ENCODE measurements around the gene CCNQ. TPM values are rescaled to one million over a fixed set of nuclear protein-coding genes. Genes with fewer than 3 reads are reported as not detected.

The CCNQ gene
- total and polyA plus RNA-seq, 2 of the 8 experiments (the other 6 are each of a cell fraction or from before 2014, with no cell fraction given) = 16.6 to 32.1 TPM

- TF ChIP-seq RBBP5 (IDR thresholded peaks at IDR 0.05; ENCODE audit: borderline replicate concordance, low read depth, low read length) (no peak), SIN3A (conservative IDR thresholded peaks at IDR 0.05 in 1 of 2, IDR thresholded peaks at IDR 0.05 in 1 of 2; ENCODE audit: low read depth in 1 of 2, low read length in 2 of 2) (no peak), SP4 (IDR thresholded peaks at IDR 0.05; ENCODE audit: low read length) (no peak), ZNF274 (IDR thresholded peaks at IDR 0.05; ENCODE audit: borderline replicate concordance, extremely low read depth, low read length) (no peak), KDM5A (IDR thresholded peaks at IDR 0.05; ENCODE audit: low read length) (no peak), TCF12 (IDR thresholded peaks at IDR 0.05; ENCODE audit: low read depth, low read length) (no peak), RFX5 (IDR thresholded peaks at IDR 0.05; ENCODE audit: borderline replicate concordance, low read depth, low read length) (no peak), KDM4A (IDR thresholded peaks at IDR 0.05; ENCODE audit: low read depth, low read length, severe bottlenecking) (no peak)
These were observed 22.6 kb downstream of the CCNQ start (continued) for GRCh38 chrX:153576239-153576870.

Data from H1 (cell line).